ENCODE results near the gene DNAH8.
"Not testable (repeated sequence)": the region's sequence is repeated elsewhere in the genome, so short reads cannot be mapped to it uniquely, and the experiment has no call there.

DNAH8 gene

GRCh38 chr6:38697846-38698245 is 17.3 kb upstream of the DNAH8 start:
- in situ Hi-C loops (cut with MboI; ENCODE audit: low pct_unique_long_range_greater_than_20kb, low sequenced_read_pairs, unreplicated experiment): no loop called here

DNA sequence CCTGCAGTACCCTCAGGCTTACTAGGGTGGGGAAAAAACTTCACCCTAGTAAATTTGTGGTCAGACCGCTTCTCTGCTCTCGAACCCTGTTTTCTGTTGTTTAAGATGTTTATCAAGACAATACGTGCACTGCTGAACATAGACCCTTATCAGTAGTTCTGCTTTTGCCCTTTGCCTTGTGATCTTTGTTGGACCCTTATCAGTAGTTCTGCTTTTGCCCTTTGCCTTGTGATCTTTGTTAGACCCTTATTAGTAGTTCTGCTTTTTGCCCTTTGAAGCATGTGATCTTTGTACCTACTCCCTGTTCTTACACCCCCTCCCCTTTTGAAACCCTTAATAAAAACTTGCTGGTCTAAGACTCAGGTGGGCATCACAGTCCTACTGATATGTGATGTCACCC is 15.4 kb upstream of the DNAH8 start:
- DNase-seq (ENCODE audit: low spot score): not testable (repeated sequence)

More at GRCh38 chr6:38697846-38698245, 17.3 kb upstream of the DNAH8 start:
- TF ChIP-seq, protein P1, sequence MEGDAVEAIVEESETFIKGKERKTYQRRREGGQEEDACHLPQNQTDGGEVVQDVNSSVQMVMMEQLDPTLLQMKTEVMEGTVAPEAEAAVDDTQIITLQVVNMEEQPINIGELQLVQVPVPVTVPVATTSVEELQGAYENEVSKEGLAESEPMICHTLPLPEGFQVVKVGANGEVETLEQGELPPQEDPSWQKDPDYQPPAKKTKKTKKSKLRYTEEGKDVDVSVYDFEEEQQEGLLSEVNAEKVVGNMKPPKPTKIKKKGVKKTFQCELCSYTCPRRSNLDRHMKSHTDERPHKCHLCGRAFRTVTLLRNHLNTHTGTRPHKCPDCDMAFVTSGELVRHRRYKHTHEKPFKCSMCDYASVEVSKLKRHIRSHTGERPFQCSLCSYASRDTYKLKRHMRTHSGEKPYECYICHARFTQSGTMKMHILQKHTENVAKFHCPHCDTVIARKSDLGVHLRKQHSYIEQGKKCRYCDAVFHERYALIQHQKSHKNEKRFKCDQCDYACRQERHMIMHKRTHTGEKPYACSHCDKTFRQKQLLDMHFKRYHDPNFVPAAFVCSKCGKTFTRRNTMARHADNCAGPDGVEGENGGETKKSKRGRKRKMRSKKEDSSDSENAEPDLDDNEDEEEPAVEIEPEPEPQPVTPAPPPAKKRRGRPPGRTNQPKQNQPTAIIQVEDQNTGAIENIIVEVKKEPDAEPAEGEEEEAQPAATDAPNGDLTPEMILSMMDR (IDR thresholded peaks at IDR 0.05; ENCODE audit: extremely low read depth, insufficient read depth, missing control alignments): no peak
- DNase-seq (ENCODE audit: low spot score): no peak

GRCh38 chr6:38701551-38701950 is 13.6 kb upstream of the DNAH8 start:
- TF ChIP-seq, protein P1 (IDR thresholded peaks at IDR 0.05; ENCODE audit: extremely low read depth, insufficient read depth, missing control alignments): no peak
- in situ Hi-C loops (cut with MboI; ENCODE audit: low pct_unique_long_range_greater_than_20kb, low sequenced_read_pairs, unreplicated experiment): no loop called here

More for the DNA sequence above, 15.4 kb upstream of the DNAH8 start:
- in situ Hi-C loops (cut with MboI; ENCODE audit: low pct_unique_long_range_greater_than_20kb, low sequenced_read_pairs, unreplicated experiment): not testable (repeated sequence)

GRCh38 chr6:38702558-38703397 is 12.3 kb upstream of the DNAH8 start, which contains the start of gene GLO1:
Gene GLO1, minus strand, starts transcription at chr6:38703145. Its CDS starts 91 bp downstream, at chr6:38703054.
- TF ChIP-seq, protein P1 (IDR thresholded peaks at IDR 0.05; ENCODE audit: extremely low read depth, insufficient read depth, missing control alignments): no peak
- peak; percentile 97 for DNase-seq (ENCODE audit: low spot score)
- in situ Hi-C loops (cut with MboI; ENCODE audit: low pct_unique_long_range_greater_than_20kb, low sequenced_read_pairs, unreplicated experiment): no loop called here

More at GRCh38 chr6:38701551-38701950, 13.6 kb upstream of the DNAH8 start:
- DNase-seq (ENCODE audit: low spot score): no peak

DNA sequence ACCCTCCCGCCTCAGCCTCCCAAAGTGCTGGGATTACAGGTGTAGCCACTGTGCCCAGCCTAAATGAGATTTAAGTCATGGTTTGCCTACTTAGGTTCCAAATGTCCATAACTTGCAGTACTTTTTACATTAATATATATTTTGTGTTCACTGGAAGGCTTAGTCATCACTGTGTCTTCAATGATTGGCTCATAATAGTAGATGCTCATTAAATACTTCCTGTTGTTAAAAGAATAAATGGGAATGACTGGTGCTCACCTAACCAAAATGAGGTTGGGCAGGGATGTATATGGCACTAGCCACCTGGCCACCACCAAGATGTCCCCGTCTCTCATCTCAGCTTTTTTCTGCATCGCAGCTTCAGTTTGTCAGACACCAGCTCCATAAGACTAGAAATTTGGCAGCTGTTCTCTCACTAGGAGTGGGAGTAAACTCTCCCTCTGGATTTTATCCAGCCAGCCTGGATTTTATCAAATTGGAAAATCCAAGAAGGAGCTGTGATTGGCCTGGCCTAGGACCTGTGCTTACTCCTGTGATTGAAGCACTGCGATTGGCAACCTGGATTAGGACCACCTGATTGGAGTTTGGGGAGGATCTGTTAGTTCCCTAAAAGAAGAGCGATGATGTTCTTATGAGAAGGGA is 11.0 kb upstream of the DNAH8 start:
- TF ChIP-seq, protein P1 (IDR thresholded peaks at IDR 0.05; ENCODE audit: extremely low read depth, insufficient read depth, missing control alignments): no peak

DNA sequence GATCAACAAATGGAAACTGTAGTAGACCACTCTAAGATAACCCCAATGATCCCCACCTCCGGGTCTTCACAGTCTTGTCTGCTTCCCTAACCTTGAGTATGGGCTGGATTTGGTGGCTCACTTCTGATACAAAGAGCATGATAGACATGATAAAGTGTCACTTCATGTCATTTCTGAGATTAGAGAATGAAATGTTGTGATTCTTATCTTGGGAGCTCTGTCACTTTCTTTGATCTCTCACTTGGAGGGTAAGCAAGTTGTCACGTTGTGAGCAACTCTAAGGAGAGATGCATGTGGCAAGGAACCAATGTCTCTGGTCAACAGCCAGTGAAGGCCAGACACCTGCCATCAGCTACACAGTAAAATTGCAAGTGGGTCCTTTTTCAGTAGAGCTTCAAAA is 9.2 kb upstream of the DNAH8 start:
- DNase-seq (ENCODE audit: low spot score): no peak
- TF ChIP-seq, protein P1 (IDR thresholded peaks at IDR 0.05; ENCODE audit: extremely low read depth, insufficient read depth, missing control alignments): no peak
- in situ Hi-C loops (cut with MboI; ENCODE audit: low pct_unique_long_range_greater_than_20kb, low sequenced_read_pairs, unreplicated experiment): no loop called here

More for the DNA sequence above, 11.0 kb upstream of the DNAH8 start:
- DNase-seq (ENCODE audit: low spot score): no peak
- in situ Hi-C loops (cut with MboI; ENCODE audit: low pct_unique_long_range_greater_than_20kb, low sequenced_read_pairs, unreplicated experiment): no loop called here

DNA sequence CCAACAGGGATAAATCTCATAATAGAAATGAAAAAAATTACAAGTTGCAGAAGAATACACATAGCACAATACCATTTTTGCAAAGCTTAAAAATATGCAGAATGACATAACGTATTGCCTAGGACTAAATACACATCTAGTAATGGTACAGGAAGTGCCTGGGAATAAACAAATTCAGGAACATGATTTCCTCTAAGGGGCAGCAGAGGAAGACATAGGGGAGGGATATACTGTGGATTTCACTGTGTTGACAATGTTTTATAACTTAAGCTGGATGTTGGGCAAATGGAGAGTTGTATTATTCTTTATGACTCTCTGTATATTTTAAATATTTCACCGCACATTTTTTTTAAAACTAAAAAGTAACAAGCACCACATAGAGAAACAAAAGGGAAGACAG is 6.6 kb upstream of the DNAH8 start:
- TF ChIP-seq, protein P1 (IDR thresholded peaks at IDR 0.05; ENCODE audit: extremely low read depth, insufficient read depth, missing control alignments): no peak
- DNase-seq (ENCODE audit: low spot score): no peak
- in situ Hi-C loops (cut with MboI; ENCODE audit: low pct_unique_long_range_greater_than_20kb, low sequenced_read_pairs, unreplicated experiment): no loop called here
